CD4-positive, alpha-beta T cell treated with Interleukin-17A for 1 hour (primary cell): Measurements from ENCODE around the gene KLK7.

Source experiments
- DNase-seq: peaks from one replicate; pipeline ENCODE4 v3.0.0-alpha.2; 2020

KLK7 gene

GRCh38 chr19:50928831-50929230 is 54.9 kb downstream of the KLK7 start:
- no peak for DNase-seq
